Neural cell (in vitro differentiated cells): ENCODE measurements around the gene NUDCD3. TPM values are rescaled to one million over a fixed set of nuclear protein-coding genes. Genes with fewer than 3 reads are reported as not detected.

ENCODE experiments used
- H2AFZ ChIP-seq: fragments of 200-600, 300-800 bp; sonication (generic), shearing (Covaris generic); 2 replicates; pipeline ENCODE4 v1.6.0; 2014; ENCODE audit warnings: low read depth, mild to moderate bottlenecking, antibody characterized with exemption, low read length, moderate library complexity
- H3F3A ChIP-seq: fragments of 200-600 bp; shearing (Covaris generic); 2 replicates; pipeline ENCODE4 v1.6.1; 2016; ENCODE audit warnings: mild to moderate bottlenecking, moderate library complexity, mixed read lengths, antibody characterized with exemption, low read length; ENCODE audit not compliant: insufficient read depth, poor library complexity, severe bottlenecking
- H3K27ac ChIP-seq: fragments of 200-600, 300-800 bp; sonication (generic), shearing (Covaris generic); 2 replicates; pipeline ENCODE4 v1.5.1; 2014; ENCODE audit warnings: mild to moderate bottlenecking, low read length, moderate library complexity
- H3K27me3 ChIP-seq: fragments of 300-800, 200-600 bp; sonication (generic), shearing (Covaris generic); 2 replicates; pipeline ENCODE4 v1.6.0; 2014; ENCODE audit warnings: mild to moderate bottlenecking, low read depth, low read length, moderate library complexity; ENCODE audit not compliant: insufficient read depth
- H3K36me3 ChIP-seq: fragments of 300-800, 200-600 bp; sonication (generic), shearing (Covaris generic); 2 replicates; pipeline ENCODE4 v1.5.1; 2014; ENCODE audit warnings: mild to moderate bottlenecking, antibody characterized with exemption, low read length, moderate library complexity; ENCODE audit not compliant: insufficient read depth
- H3K4me2 ChIP-seq: fragments of 300-800, 200-600 bp; sonication (generic), shearing (Covaris generic); 2 replicates; pipeline ENCODE4 v1.6.0; 2014; ENCODE audit warnings: mild to moderate bottlenecking, low read length
- H3K4me3 ChIP-seq: fragments of 300-800, 200-600 bp; sonication (generic), shearing (Covaris generic); 2 replicates; pipeline ENCODE4 v1.5.1; 2014; ENCODE audit warnings: mild to moderate bottlenecking, low read length, moderate library complexity
- H3K79me2 ChIP-seq: fragments of 200-600 bp; shearing (Covaris generic); replicated peaks from 2 replicates; pipeline ENCODE4 v1.6.0; 2014; ENCODE audit warnings: mild to moderate bottlenecking, low read length, moderate library complexity; ENCODE audit not compliant: insufficient read depth
- H3K9ac ChIP-seq: fragments of 300-800, 200-600 bp; sonication (generic), shearing (Covaris generic); 2 replicates; pipeline ENCODE4 v1.6.1; 2016; ENCODE audit warnings: mild to moderate bottlenecking, low read length, mixed read lengths
- H3K9me2 ChIP-seq: fragments of 200-600 bp; shearing (Covaris generic); 2 replicates; pipeline ENCODE4 v1.6.1; 2016; ENCODE audit warnings: mild to moderate bottlenecking, low read length, mixed read lengths; ENCODE audit not compliant: insufficient read depth
- H3K9me3 ChIP-seq: fragments of 200-600, 300-800 bp; sonication (generic), shearing (Covaris generic); 2 replicates; pipeline ENCODE4 v1.6.1; 2016; ENCODE audit warnings: mild to moderate bottlenecking, mixed run types, low read length, moderate library complexity, mixed read lengths
- H4K20me1 ChIP-seq: fragments of 200-600 bp; shearing (Covaris generic); 2 replicates; pipeline ENCODE4 v1.6.1; 2016; ENCODE audit warnings: mild to moderate bottlenecking, mixed run types; ENCODE audit not compliant: insufficient read depth
- EP300 ChIP-seq: fragments of 450-650 bp; conservative IDR thresholded peaks from 2 replicates; pipeline ENCODE4 v1.6.1; 2014; ENCODE audit warnings: antibody characterized with exemption, mild to moderate bottlenecking, moderate library complexity; ENCODE audit not compliant: poor library complexity, severe bottlenecking
- EZH2 ChIP-seq: fragments of 200-600, 300-800 bp; shearing (Covaris generic), sonication (generic); IDR thresholded peaks from 2 replicates; pipeline ENCODE4 v1.6.1; 2014; ENCODE audit warnings: antibody characterized with exemption, low read length, borderline replicate concordance, mild to moderate bottlenecking; ENCODE audit not compliant: insufficient read depth, poor library complexity, severe bottlenecking
- MXI1 ChIP-seq: fragments of 450-650 bp; conservative IDR thresholded peaks from 2 replicates; pipeline ENCODE4 v1.6.1; 2014; ENCODE audit warnings: antibody characterized with exemption, mild to moderate bottlenecking; ENCODE audit not compliant: poor library complexity, severe bottlenecking
- POLR2AphosphoS5 ChIP-seq: IDR thresholded peaks from 2 replicates; pipeline ENCODE4 v1.6.1; 2012
- RAD21 ChIP-seq: fragments of 450-650 bp; conservative IDR thresholded peaks from 2 replicates; pipeline ENCODE4 v1.6.1; 2014; ENCODE audit warnings: antibody characterized with exemption, mild to moderate bottlenecking, moderate library complexity
- SMC3 ChIP-seq: fragments of 450-650 bp; conservative IDR thresholded peaks from 2 replicates; pipeline ENCODE4 v1.6.1; 2014; ENCODE audit warnings: antibody characterized with exemption, mild to moderate bottlenecking, moderate library complexity; ENCODE audit not compliant: poor library complexity
- TAF1 ChIP-seq: IDR thresholded peaks from 2 replicates; pipeline ENCODE4 v1.6.1; 2012; ENCODE audit warnings: low read depth
- polyA plus RNA-seq: library from polyadenylated mRNA; depleted of rRNA; stranded (reverse); fragments of >200 nt; gene quantifications from 2 replicates; pipeline ENCODE4 v1.2.3, GENCODE V29; 2014
- TF ChIP-seq, protein P1 (sequence below): fragments of 450-650 bp; IDR thresholded peaks from 2 replicates; pipeline ENCODE4 v1.5.1; 2014; ENCODE audit warnings: antibody characterized with exemption, mild to moderate bottlenecking, moderate library complexity; ENCODE audit not compliant: poor library complexity, severe bottlenecking
- TF ChIP-seq, protein P2 (sequence below): IDR thresholded peaks from 2 replicates; pipeline ENCODE4 v1.6.1; 2012; ENCODE audit warnings: borderline replicate concordance

Gene NUDCD3
- polyA plus RNA-seq, 1 donor from 2014 or later, result 69.9 TPM

DNA sequence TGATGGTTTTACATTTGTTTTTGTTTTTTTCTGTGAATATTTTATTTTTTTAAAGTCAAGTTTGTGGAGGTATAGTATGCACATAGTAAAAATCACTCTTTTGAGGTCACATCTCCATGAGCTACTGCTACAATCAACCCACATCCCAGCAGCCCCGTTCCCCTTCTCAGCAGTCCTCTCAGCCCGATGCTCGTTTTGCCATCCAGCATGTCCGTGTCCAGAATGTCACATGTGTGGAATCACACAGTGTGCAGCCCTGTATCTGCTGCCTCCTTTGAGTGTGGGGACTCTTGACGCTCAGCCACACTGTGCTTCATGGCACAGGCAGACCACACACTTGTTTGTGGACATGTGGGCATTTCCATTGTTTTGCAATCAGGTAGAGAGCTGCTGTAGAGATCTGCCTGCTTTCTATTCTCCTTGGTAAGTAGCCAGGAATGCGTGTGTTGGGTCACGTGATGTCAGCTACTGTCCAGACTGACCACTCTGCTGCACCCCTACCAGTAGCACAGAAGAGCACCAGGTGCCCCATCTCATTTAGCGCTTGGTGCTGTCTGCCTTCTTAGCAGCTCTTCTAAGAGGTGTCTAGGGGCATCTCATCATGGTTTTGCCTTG lies 93.4 kb downstream of the NUDCD3 start:
- Histone ChIP-seq H3K4me2 (no peak overlapping the region), H3K9me3 (no peaks in the 10 kb centered on the region), H3F3A (no peaks in the 10 kb centered on the region), H3K27me3 (no peaks in the 10 kb centered on the region), H3K9ac (no peak overlapping the region), H4K20me1 (no peaks in the 10 kb centered on the region), H3K79me2 (no peaks in the 10 kb centered on the region), H3K36me3 (no peaks in the 10 kb centered on the region), H3K4me3 (no peak overlapping the region), H3K27ac (no peak overlapping the region), H3K9me2 (no peaks in the 10 kb centered on the region), H2AFZ (no peak overlapping the region)
- TF ChIP-seq EZH2 (no peak), RAD21 (no peak), EP300 (no peak), MXI1 (no peak), SMC3 (no peak), TAF1 (no peak), POLR2AphosphoS5 (no peak)
- TF ChIP-seq, protein P1, sequence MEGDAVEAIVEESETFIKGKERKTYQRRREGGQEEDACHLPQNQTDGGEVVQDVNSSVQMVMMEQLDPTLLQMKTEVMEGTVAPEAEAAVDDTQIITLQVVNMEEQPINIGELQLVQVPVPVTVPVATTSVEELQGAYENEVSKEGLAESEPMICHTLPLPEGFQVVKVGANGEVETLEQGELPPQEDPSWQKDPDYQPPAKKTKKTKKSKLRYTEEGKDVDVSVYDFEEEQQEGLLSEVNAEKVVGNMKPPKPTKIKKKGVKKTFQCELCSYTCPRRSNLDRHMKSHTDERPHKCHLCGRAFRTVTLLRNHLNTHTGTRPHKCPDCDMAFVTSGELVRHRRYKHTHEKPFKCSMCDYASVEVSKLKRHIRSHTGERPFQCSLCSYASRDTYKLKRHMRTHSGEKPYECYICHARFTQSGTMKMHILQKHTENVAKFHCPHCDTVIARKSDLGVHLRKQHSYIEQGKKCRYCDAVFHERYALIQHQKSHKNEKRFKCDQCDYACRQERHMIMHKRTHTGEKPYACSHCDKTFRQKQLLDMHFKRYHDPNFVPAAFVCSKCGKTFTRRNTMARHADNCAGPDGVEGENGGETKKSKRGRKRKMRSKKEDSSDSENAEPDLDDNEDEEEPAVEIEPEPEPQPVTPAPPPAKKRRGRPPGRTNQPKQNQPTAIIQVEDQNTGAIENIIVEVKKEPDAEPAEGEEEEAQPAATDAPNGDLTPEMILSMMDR, result no peak
- TF ChIP-seq, protein P2, sequence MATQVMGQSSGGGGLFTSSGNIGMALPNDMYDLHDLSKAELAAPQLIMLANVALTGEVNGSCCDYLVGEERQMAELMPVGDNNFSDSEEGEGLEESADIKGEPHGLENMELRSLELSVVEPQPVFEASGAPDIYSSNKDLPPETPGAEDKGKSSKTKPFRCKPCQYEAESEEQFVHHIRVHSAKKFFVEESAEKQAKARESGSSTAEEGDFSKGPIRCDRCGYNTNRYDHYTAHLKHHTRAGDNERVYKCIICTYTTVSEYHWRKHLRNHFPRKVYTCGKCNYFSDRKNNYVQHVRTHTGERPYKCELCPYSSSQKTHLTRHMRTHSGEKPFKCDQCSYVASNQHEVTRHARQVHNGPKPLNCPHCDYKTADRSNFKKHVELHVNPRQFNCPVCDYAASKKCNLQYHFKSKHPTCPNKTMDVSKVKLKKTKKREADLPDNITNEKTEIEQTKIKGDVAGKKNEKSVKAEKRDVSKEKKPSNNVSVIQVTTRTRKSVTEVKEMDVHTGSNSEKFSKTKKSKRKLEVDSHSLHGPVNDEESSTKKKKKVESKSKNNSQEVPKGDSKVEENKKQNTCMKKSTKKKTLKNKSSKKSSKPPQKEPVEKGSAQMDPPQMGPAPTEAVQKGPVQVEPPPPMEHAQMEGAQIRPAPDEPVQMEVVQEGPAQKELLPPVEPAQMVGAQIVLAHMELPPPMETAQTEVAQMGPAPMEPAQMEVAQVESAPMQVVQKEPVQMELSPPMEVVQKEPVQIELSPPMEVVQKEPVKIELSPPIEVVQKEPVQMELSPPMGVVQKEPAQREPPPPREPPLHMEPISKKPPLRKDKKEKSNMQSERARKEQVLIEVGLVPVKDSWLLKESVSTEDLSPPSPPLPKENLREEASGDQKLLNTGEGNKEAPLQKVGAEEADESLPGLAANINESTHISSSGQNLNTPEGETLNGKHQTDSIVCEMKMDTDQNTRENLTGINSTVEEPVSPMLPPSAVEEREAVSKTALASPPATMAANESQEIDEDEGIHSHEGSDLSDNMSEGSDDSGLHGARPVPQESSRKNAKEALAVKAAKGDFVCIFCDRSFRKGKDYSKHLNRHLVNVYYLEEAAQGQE, result no peak

DNA sequence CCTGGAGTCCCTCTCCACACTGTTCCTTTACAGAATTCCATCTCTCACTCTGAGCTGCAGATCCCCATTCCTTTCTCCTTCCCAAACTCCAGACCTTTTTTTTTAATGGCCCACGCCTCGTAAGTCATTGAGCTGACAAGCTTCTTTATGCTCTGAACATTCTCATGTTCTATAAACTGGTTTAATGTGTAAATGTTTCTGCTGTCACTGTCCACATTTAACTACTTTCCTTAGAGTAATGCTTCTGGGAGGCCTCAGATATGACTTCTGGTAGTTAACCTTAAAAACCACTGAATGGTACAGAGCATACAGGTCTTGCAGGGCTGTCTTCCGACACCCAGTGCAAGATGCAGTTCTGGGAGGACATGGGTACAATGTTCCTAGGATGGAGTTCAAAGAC lies 94.0 kb downstream of the NUDCD3 start:
- H4K20me1 ChIP-seq, result no peaks in the 10 kb centered on the region
- no peak overlapping the region for H3K27ac ChIP-seq
- no peaks in the 10 kb centered on the region for H3K27me3 ChIP-seq
- no peak overlapping the region for H2AFZ ChIP-seq
- H3K36me3 ChIP-seq, result no peaks in the 10 kb centered on the region
- no peak overlapping the region for H3K4me3 ChIP-seq
- H3K79me2 ChIP-seq, result no peaks in the 10 kb centered on the region
- H3K9ac ChIP-seq, result no peak overlapping the region
- no peaks in the 10 kb centered on the region for H3K9me3 ChIP-seq
- TF ChIP-seq SMC3 (no peak), EZH2 (no peak), EP300 (no peak), MXI1 (no peak), RAD21 (no peak), POLR2AphosphoS5 (no peak), TAF1 (no peak)
- TF ChIP-seq, protein P2, result no peak
- TF ChIP-seq, protein P1, result no peak
- no peaks in the 10 kb centered on the region for H3K9me2 ChIP-seq
- no peaks in the 10 kb centered on the region for H3F3A ChIP-seq
- no peak overlapping the region for H3K4me2 ChIP-seq
